Measurements from ENCODE around the gene ADCY2.

The ADCY2 gene

GRCh38 chr5:7537573-7537972 lies 141.6 kb downstream of the ADCY2 start:
- H3K4me3 ChIP-seq (ENCODE audit: low read depth, low read length) = no peak overlapping the region
- TF ChIP-seq, protein P1, sequence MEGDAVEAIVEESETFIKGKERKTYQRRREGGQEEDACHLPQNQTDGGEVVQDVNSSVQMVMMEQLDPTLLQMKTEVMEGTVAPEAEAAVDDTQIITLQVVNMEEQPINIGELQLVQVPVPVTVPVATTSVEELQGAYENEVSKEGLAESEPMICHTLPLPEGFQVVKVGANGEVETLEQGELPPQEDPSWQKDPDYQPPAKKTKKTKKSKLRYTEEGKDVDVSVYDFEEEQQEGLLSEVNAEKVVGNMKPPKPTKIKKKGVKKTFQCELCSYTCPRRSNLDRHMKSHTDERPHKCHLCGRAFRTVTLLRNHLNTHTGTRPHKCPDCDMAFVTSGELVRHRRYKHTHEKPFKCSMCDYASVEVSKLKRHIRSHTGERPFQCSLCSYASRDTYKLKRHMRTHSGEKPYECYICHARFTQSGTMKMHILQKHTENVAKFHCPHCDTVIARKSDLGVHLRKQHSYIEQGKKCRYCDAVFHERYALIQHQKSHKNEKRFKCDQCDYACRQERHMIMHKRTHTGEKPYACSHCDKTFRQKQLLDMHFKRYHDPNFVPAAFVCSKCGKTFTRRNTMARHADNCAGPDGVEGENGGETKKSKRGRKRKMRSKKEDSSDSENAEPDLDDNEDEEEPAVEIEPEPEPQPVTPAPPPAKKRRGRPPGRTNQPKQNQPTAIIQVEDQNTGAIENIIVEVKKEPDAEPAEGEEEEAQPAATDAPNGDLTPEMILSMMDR (IDR thresholded peaks at IDR 0.05; ENCODE audit: control insufficient read depth, extremely low read depth, insufficient read depth) = no peak
- no peak for DNase-seq (ENCODE audit: low read depth)

- TF ChIP-seq, protein P1 (IDR thresholded peaks at IDR 0.05; ENCODE audit: control insufficient read depth, extremely low read depth, insufficient read depth) = no peak
- no peak overlapping the region for H3K4me3 ChIP-seq (ENCODE audit: low read depth, low read length)
- no peak for DNase-seq (ENCODE audit: low read depth)
These were observed 143.6 kb downstream of the ADCY2 start for GRCh38 chr5:7539571-7539970.

- no peak overlapping the region for H3K4me3 ChIP-seq (ENCODE audit: low read depth, low read length)
- TF ChIP-seq, protein P1 (IDR thresholded peaks at IDR 0.05; ENCODE audit: control insufficient read depth, extremely low read depth, insufficient read depth) = no peak
- DNase-seq (ENCODE audit: low read depth) = no peak
These were observed 145.0 kb downstream of the ADCY2 start for GRCh38 chr5:7540736-7541485.

GRCh38 chr5:7541898-7542297 lies 146.0 kb downstream of the ADCY2 start:
- TF ChIP-seq, protein P1 (IDR thresholded peaks at IDR 0.05; ENCODE audit: control insufficient read depth, extremely low read depth, insufficient read depth) = no peak
- no peak for DNase-seq (ENCODE audit: low read depth)

DNA sequence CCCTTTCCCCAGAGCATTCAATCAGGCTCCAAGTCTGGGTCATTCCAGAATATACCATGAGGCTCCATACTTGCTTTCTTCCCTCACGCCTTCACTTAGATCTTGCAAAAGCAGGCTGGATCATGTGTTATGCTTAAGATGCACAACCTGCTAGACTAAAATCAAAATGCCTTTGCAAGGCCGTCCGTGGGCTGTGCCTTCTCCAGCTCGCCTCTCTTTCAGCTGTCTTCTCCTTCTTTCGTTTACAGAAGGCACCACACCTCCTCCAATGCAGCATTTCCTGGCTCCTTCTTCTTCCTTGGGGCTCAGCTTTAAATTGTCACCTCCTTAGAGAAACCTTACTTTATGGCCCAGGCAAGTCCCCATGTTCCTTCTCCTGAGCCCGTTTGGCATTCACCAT lies 150.6 kb downstream of the ADCY2 start:
- TF ChIP-seq, protein P1 (IDR thresholded peaks at IDR 0.05; ENCODE audit: control insufficient read depth, extremely low read depth, insufficient read depth) = no peak

More at GRCh38 chr5:7541898-7542297, 146.0 kb downstream of the ADCY2 start:
- H3K4me3 ChIP-seq (ENCODE audit: low read depth, low read length) = no peak overlapping the region

DNA sequence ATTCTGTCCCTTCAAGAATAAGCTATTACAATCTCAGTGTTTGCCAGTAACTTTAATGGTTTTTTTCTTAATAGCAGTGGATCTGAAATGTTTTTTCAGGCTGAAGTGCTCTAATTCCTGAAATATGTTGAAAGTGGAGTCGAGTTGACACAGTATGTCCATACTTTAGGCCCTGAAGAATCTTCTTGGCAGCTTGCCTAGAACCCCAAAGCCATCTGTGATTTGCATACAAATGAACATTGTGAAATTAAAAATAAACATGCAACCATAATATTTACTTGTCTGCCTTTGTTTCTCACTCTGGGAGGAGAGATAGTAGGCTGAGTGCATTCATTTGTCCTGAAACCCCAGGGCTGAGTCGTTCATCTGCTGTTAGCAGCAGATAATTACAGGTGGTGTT lies 152.7 kb downstream of the ADCY2 start:
- TF ChIP-seq, protein P1 (IDR thresholded peaks at IDR 0.05; ENCODE audit: control insufficient read depth, extremely low read depth, insufficient read depth) = no peak
- DNase-seq (ENCODE audit: low read depth) = no peak
- H3K4me3 ChIP-seq (ENCODE audit: low read depth, low read length) = no peak overlapping the region

More for the DNA sequence above, 150.6 kb downstream of the ADCY2 start:
- DNase-seq (ENCODE audit: low read depth) = no peak
- no peak overlapping the region for H3K4me3 ChIP-seq (ENCODE audit: low read depth, low read length)

DNA sequence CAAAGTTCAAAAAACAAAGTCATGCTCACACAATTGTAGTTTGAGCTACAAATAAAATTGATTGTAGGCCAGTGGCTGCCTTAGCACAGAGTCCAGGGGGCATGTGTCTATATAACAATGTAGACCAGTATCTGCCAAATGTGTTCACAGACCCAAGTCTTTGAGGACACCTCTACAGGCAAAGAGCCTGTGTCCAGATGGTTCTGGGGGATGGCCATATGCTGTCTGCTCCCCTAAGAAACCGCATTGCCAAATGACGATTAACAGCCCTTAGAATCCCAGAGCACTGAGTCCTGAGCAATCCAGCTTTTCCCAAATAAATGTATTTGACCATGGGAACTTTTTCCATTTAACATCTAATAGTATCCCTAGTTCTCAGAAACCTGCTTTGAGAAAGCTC lies 169.6 kb downstream of the ADCY2 start:
- H3K4me3 ChIP-seq (ENCODE audit: low read depth, low read length) = no peak overlapping the region
- TF ChIP-seq, protein P1 (IDR thresholded peaks at IDR 0.05; ENCODE audit: control insufficient read depth, extremely low read depth, insufficient read depth) = no peak
- DNase-seq (ENCODE audit: low read depth) = no peak
